ENCODE results near the gene TST.
A peak's percentile ranks its signal among the peaks of the same experiment; 100 is the strongest.

TST gene

GRCh38 chr22:37021710-37022482, 2.6 kb upstream of the TST start:
- Histone ChIP-seq H3K9me2 (replicated peaks; ENCODE audit: insufficient read depth, low read length) (no peaks in the 10 kb centered on the region), H3K36me3 (ENCODE audit: low read length) (no peaks in the 10 kb centered on the region), H3K9me3 (ENCODE audit: insufficient read depth, low read length) (no peaks in the 10 kb centered on the region), H4K20me1 (ENCODE audit: low read depth, low read length) (no peaks in the 10 kb centered on the region), H3K4me2 (ENCODE audit: low read depth, low read length, poor library complexity, severe bottlenecking) (no peak overlapping the region), H3K79me2 (ENCODE audit: insufficient read depth, low read length) (no peaks in the 10 kb centered on the region), H3K9ac (ENCODE audit: low read length) (no peak overlapping the region), H3K27me3 (ENCODE audit: low read length) (no peaks in the 10 kb centered on the region), H3K27ac (ENCODE audit: low read depth, low read length) (no peak overlapping the region), H3F3A (ENCODE audit: insufficient read depth) (no peaks in the 10 kb centered on the region), H2AFZ (ENCODE audit: low read depth, low read length, severe bottlenecking) (no peak overlapping the region), H3K4me3 (ENCODE audit: insufficient read depth, low read length, poor library complexity, severe bottlenecking) (no peak overlapping the region)
- TF ChIP-seq EZH2phosphoT487 (conservative IDR thresholded peaks at IDR 0.05; ENCODE audit: low read length): no peak
- TF ChIP-seq CTCF (IDR thresholded peaks at IDR 0.05; ENCODE audit: insufficient read depth, low read length, poor library complexity, severe bottlenecking): peak; percentile 91

GRCh38 chr22:37021041-37021440, 1.8 kb upstream of the TST start:
- no peaks in the 10 kb centered on the region for H3K9me2 ChIP-seq (replicated peaks; ENCODE audit: insufficient read depth, low read length)
- H2AFZ ChIP-seq (ENCODE audit: low read depth, low read length, severe bottlenecking): no peak overlapping the region
- no peaks in the 10 kb centered on the region for H3K27me3 ChIP-seq (ENCODE audit: low read length)
- no peak for TF ChIP-seq CTCF (IDR thresholded peaks at IDR 0.05; ENCODE audit: insufficient read depth, low read length, poor library complexity, severe bottlenecking)
- TF ChIP-seq EZH2phosphoT487 (conservative IDR thresholded peaks at IDR 0.05; ENCODE audit: low read length): no peak
- H3K9me3 ChIP-seq (ENCODE audit: insufficient read depth, low read length): no peaks in the 10 kb centered on the region
- no peaks in the 10 kb centered on the region for H3F3A ChIP-seq (ENCODE audit: insufficient read depth)
- H3K36me3 ChIP-seq (ENCODE audit: low read length): no peaks in the 10 kb centered on the region
- H4K20me1 ChIP-seq (ENCODE audit: low read depth, low read length): no peaks in the 10 kb centered on the region
- H3K79me2 ChIP-seq (ENCODE audit: insufficient read depth, low read length): no peaks in the 10 kb centered on the region
- no peak overlapping the region for H3K27ac ChIP-seq (ENCODE audit: low read depth, low read length)
- no peak overlapping the region for H3K4me2 ChIP-seq (ENCODE audit: low read depth, low read length, poor library complexity, severe bottlenecking)
- H3K4me3 ChIP-seq (ENCODE audit: insufficient read depth, low read length, poor library complexity, severe bottlenecking): no peak overlapping the region
- no peak overlapping the region for H3K9ac ChIP-seq (ENCODE audit: low read length)

DNA sequence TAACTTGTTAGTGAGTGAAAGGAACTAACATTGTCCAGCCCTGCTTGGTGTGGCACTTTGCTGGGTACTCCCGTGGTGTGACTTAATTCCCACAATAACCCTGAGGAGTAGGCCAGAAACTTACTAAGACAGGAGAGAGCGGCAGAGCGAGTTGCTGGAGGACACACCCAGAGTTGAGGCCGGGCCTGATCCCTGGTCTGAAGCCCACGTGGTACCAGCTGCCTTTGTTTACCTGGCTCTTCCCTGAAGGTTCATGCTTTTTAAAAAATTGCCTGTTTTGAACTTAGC, 889 bp upstream of the TST start:
- Histone ChIP-seq H3K4me3 (ENCODE audit: insufficient read depth, low read length, poor library complexity, severe bottlenecking) (peak overlapping the region; percentile 91), H3F3A (ENCODE audit: insufficient read depth) (no peaks in the 10 kb centered on the region), H3K36me3 (ENCODE audit: low read length) (no peaks in the 10 kb centered on the region), H4K20me1 (ENCODE audit: low read depth, low read length) (no peaks in the 10 kb centered on the region), H3K4me2 (ENCODE audit: low read depth, low read length, poor library complexity, severe bottlenecking) (peak overlapping the region; percentile 58), H3K9me2 (replicated peaks; ENCODE audit: insufficient read depth, low read length) (no peaks in the 10 kb centered on the region), H3K9ac (ENCODE audit: low read length) (peak overlapping the region; percentile 83), H3K27ac (ENCODE audit: low read depth, low read length) (no peak overlapping the region), H2AFZ (ENCODE audit: low read depth, low read length, severe bottlenecking) (peak overlapping the region; percentile 97), H3K27me3 (ENCODE audit: low read length) (no peaks in the 10 kb centered on the region), H3K79me2 (ENCODE audit: insufficient read depth, low read length) (no peaks in the 10 kb centered on the region), H3K9me3 (ENCODE audit: insufficient read depth, low read length) (no peaks in the 10 kb centered on the region)
- TF ChIP-seq EZH2phosphoT487 (conservative IDR thresholded peaks at IDR 0.05; ENCODE audit: low read length) (no peak), CTCF (IDR thresholded peaks at IDR 0.05; ENCODE audit: insufficient read depth, low read length, poor library complexity, severe bottlenecking) (no peak)
